Transverse colon (tissue), 3 donors: ENCODE data around the gene KRT13.

Experiments used
- EP300 ChIP-seq: sonication (generic); formaldehyde crosslinking; IDR thresholded peaks from one replicate; pipeline ENCODE4 v1.6.1; 2017; ENCODE audit warnings: antibody characterized with exemption, low read depth
- POLR2AphosphoS5 ChIP-seq, 3 donors: sonication (generic); formaldehyde crosslinking; IDR thresholded peaks; one replicate each; pipeline ENCODE4 v1.6.1; 2016; ENCODE audit warnings: antibody characterized with exemption in 3 of 3

GRCh38 chr17:41463746-41464145, 41.7 kb downstream of the KRT13 start:
- TF ChIP-seq POLR2AphosphoS5 (IDR thresholded peaks at IDR 0.05) (no peak), EP300 (no peak)
